HFF-Myc (cell line): ENCODE results near the gene CREB3L2.

Experiments used
- DNase-seq: peaks from one replicate; pipeline ENCODE4 v3.0.0-alpha.2; 2011; ENCODE audit warnings: low read depth; ENCODE audit errors: extremely low read depth
- H3K4me3 ChIP-seq: replicated peaks from 2 replicates; pipeline ENCODE4 v1.5.1; 2011; ENCODE audit warnings: low read depth, mild to moderate bottlenecking, control low read depth, low read length
- CTCF ChIP-seq: IDR thresholded peaks from 2 replicates; pipeline ENCODE4 v1.5.1; 2012; ENCODE audit warnings: mild to moderate bottlenecking, low read depth, low read length, control low read depth; ENCODE audit errors: missing control alignments

CREB3L2 gene

DNA sequence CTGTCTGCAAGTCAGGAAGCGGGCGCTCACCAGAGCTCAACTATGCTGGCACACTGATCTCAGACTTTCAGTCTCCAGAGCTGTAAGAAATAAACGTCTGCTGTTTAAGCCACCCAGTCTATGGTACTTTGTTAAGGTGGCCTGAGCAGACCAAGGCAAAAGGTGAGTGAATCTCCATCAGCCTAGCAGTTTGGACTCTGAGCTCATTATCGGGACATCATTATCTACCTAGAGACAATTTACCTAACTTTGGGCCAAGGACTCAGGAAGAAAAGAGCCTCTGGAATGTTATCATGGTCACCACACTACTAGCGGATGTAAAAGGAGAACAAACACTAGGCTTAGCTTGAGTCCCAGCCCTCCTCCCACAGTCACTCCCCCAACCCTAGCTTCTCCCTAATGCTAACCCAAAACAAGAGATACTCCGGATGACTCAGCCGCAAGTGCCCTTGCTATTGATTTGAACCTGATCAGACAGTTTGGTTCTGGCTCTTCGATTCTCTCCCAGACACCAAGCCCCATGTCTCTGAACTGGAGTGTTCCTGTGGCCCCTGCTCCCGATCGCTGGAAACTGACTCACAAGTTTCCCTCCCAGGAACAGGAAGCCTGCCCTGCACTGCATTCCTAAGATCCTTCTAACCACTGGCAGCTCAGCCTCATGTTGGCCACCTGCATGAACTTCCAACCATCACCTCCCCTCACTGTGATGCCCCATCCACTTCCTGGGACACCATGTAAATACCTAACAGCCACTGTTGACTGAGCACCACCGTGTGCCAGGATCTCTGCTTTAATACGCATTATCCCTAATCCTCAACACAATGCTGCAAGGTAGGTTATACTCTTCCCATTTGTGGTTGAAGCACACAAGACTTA, 34.5 kb downstream of the CREB3L2 start:
- no peak for TF ChIP-seq CTCF

GRCh38 chr7:137966641-137967142, 35.2 kb downstream of the CREB3L2 start:
- DNase-seq: no peak
- no peak for TF ChIP-seq CTCF
- no peak overlapping the region for H3K4me3 ChIP-seq

More for the DNA sequence above, 34.5 kb downstream of the CREB3L2 start:
- no peak overlapping the region for H3K4me3 ChIP-seq
- DNase-seq: peak; percentile 84

GRCh38 chr7:137965942-137966640, 35.8 kb downstream of the CREB3L2 start:
- no peak for TF ChIP-seq CTCF
- no peak for DNase-seq
- H3K4me3 ChIP-seq: no peak overlapping the region

GRCh38 chr7:137964824-137965545, 36.9 kb downstream of the CREB3L2 start:
- no peak for TF ChIP-seq CTCF
- DNase-seq: no peak
- no peak overlapping the region for H3K4me3 ChIP-seq

- H3K4me3 ChIP-seq: no peak overlapping the region
- no peak for DNase-seq
These were observed 38.9 kb downstream of the CREB3L2 start for GRCh38 chr7:137962875-137963507.

More at GRCh38 chr7:137962875-137963507, 38.9 kb downstream of the CREB3L2 start:
- TF ChIP-seq CTCF: no peak
